ENCODE results near the gene RLN1. TPM values are rescaled to one million over a fixed set of nuclear protein-coding genes. Genes with fewer than 3 reads are reported as not detected.
"Not testable (repeated sequence)": the region's sequence is repeated elsewhere in the genome, so short reads cannot be mapped to it uniquely, and the experiment has no call there.

RLN1 gene
- total RNA-seq, 4 donors from 2014 or later: not detected

GRCh38 chr9:5315187-5315923 lies 24.3 kb downstream of the RLN1 start:
- WGBS: 66% methylated on average over 4 of the region's 4 CpGs
- Histone ChIP-seq H3K9me3 (peaks cover 13% of the 10 kb centered on the region), H3K27ac (no peak overlapping the region), H3K27me3 (no peaks in the 10 kb centered on the region), H3K36me3 (no peaks in the 10 kb centered on the region), H3K4me3 (no peak overlapping the region), H3K4me1 (no peaks in the 10 kb centered on the region)
- no peak for DNase-seq (ENCODE audit: low spot score in 2 of 2)
- TF ChIP-seq POLR2A (IDR thresholded peaks at IDR 0.05): no peak
- no peak for TF ChIP-seq POLR2AphosphoS5 (IDR thresholded peaks at IDR 0.05)
- TF ChIP-seq EP300 (IDR thresholded peaks at IDR 0.05): no peak
- TF ChIP-seq CTCF (IDR thresholded peaks at IDR 0.05): no peak

- peaks cover 3% of the 10 kb centered on the region for H3K27me3 ChIP-seq
- H3K4me3 ChIP-seq: no peak overlapping the region
- H3K9me3 ChIP-seq: peaks cover 13% of the 10 kb centered on the region
- DNase-seq (ENCODE audit: low spot score in 2 of 2): no peak
- TF ChIP-seq POLR2A (IDR thresholded peaks at IDR 0.05) (no peak), POLR2AphosphoS5 (IDR thresholded peaks at IDR 0.05) (no peak), EP300 (IDR thresholded peaks at IDR 0.05) (no peak), CTCF (IDR thresholded peaks at IDR 0.05) (no peak)
- H3K27ac ChIP-seq: no peak overlapping the region
- H3K36me3 ChIP-seq: no peaks in the 10 kb centered on the region
- no peaks in the 10 kb centered on the region for H3K4me1 ChIP-seq
Measured at GRCh38 chr9:5310851-5311250, 28.8 kb downstream of the RLN1 start.

- no peak for DNase-seq (ENCODE audit: low spot score in 2 of 2)
- Histone ChIP-seq H3K27ac (no peak overlapping the region), H3K36me3 (no peaks in the 10 kb centered on the region), H3K4me1 (peaks cover 3% of the 10 kb centered on the region), H3K9me3 (no peaks in the 10 kb centered on the region), H3K27me3 (peaks cover 3% of the 10 kb centered on the region), H3K4me3 (no peak overlapping the region)
- no peak for TF ChIP-seq POLR2A (IDR thresholded peaks at IDR 0.05)
- no peak for TF ChIP-seq EP300 (IDR thresholded peaks at IDR 0.05)
- WGBS: 81% methylated on average over 2 of the region's 2 CpGs
Measured at GRCh38 chr9:5305741-5306140, 33.9 kb downstream of the RLN1 start.

GRCh38 chr9:5303840-5304795 lies 35.6 kb downstream of the RLN1 start, which contains the start of gene RLN2:
Gene RLN2 (minus strand): TSS chr9:5304716. CDS start chr9:5304580, 136 bp downstream.
- H3K27ac ChIP-seq; H3K4me3 ChIP-seq; H3K4me1 ChIP-seq; H3K36me3 ChIP-seq; H3K27me3 ChIP-seq; H3K9me3 ChIP-seq; DNase-seq (ENCODE audit: low spot score in 2 of 2): not testable (repeated sequence)
- 39% methylated on average over 8 of the region's 50 CpGs for WGBS

GRCh38 chr9:5301544-5301943 lies 38.1 kb downstream of the RLN1 start:
- Histone ChIP-seq H3K4me1 (peaks cover 3% of the 10 kb centered on the region), H3K9me3 (no peaks in the 10 kb centered on the region), H3K36me3 (no peaks in the 10 kb centered on the region), H3K27ac (no peak overlapping the region), H3K4me3 (no peak overlapping the region), H3K27me3 (no peaks in the 10 kb centered on the region)
- DNase-seq (ENCODE audit: low spot score in 2 of 2): no peak
- no peak for TF ChIP-seq EP300 (IDR thresholded peaks at IDR 0.05)
- 65% methylated on average over 4 of the region's 4 CpGs for WGBS

GRCh38 chr9:5292141-5292540 lies 47.5 kb downstream of the RLN1 start:
- WGBS: 81% methylated on average over 1 of the region's 1 CpG
- H3K36me3 ChIP-seq: no peaks in the 10 kb centered on the region
- no peaks in the 10 kb centered on the region for H3K4me1 ChIP-seq
- no peak overlapping the region for H3K4me3 ChIP-seq
- TF ChIP-seq POLR2A (IDR thresholded peaks at IDR 0.05) (no peak), CTCF (IDR thresholded peaks at IDR 0.05) (no peak), POLR2AphosphoS5 (IDR thresholded peaks at IDR 0.05) (no peak), EP300 (IDR thresholded peaks at IDR 0.05) (no peak)
- no peak for DNase-seq (ENCODE audit: low spot score in 2 of 2)
- H3K27me3 ChIP-seq: peaks cover 4% of the 10 kb centered on the region
- no peaks in the 10 kb centered on the region for H3K9me3 ChIP-seq
- no peak overlapping the region for H3K27ac ChIP-seq
